Adrenal gland (tissue), 12 donors: ENCODE measurements around the gene SEMA3E. TPM values are rescaled to one million over a fixed set of nuclear protein-coding genes. Genes with fewer than 3 reads are reported as not detected.

Source experiments
- DNase-seq, 7 donors: peaks; one replicate each; pipeline ENCODE4 v3.0.0-alpha.2; 2019 to 2020
- H3K27ac ChIP-seq, 5 donors: fragments of 200-600 bp; sonication (generic) in 4 of 5; 1 replicate in 3 of 5; 2 replicates in 2 of 5; pipeline versions ENCODE4 v1.5.1 to v1.8.0; 2016 to 2020; ENCODE audit warnings: mild to moderate bottlenecking in 1 of 5
- H3K27me3 ChIP-seq: fragments of 200-600 bp; 2 replicates; pipeline ENCODE4 v1.8.0; 2021
- H3K36me3 ChIP-seq, 2 donors: fragments of 200-600 bp; replicated peaks in 1 of 2; 1 replicate in 1 of 2; 2 replicates in 1 of 2; pipeline versions ENCODE4 v1.5.1 to v1.8.0; 2018 to 2022
- H3K4me1 ChIP-seq, 2 donors: fragments of 200-600 bp; replicated peaks in 1 of 2; 1 replicate in 1 of 2; 2 replicates in 1 of 2; pipeline versions ENCODE4 v1.5.1 to v1.8.0; 2018 to 2021
- H3K4me3 ChIP-seq, 4 donors: fragments of 200-600 bp; sonication (generic) in 3 of 4; one replicate each; pipeline ENCODE4 v1.5.1; 2016 to 2018
- H3K9me3 ChIP-seq, 3 donors: fragments of 200-600 bp; sonication (generic) in 1 of 3; replicated peaks in 1 of 3; 1 replicate in 2 of 3; 2 replicates in 1 of 3; pipeline versions ENCODE4 v1.5.1 to v1.8.0; 2016 to 2021
- CTCF ChIP-seq, 6 experiments: fragments of 450-650 bp in 4 of 6; fragments of 200-600 bp in 2 of 6; sonication (generic) in 1 of 6; IDR thresholded peaks; 1 replicate in 5 of 6; 2 replicates in 1 of 6; pipeline versions ENCODE4 v1.5.1 to v1.8.0; 2016 to 2021; ENCODE audit warnings: antibody characterized with exemption in 6 of 6, mild to moderate bottlenecking in 2 of 6, moderate library complexity in 1 of 6
- POLR2A ChIP-seq, 2 donors: fragments of 450-650 bp; IDR thresholded peaks; one replicate each; pipeline ENCODE4 v1.6.1; 2017; ENCODE audit warnings: antibody characterized with exemption in 2 of 2, mild to moderate bottlenecking in 2 of 2, moderate library complexity in 1 of 2
- WGBS, 4 donors: extraction: QIAGEN DNeasy Blood & Tissue Kit in 2 of 4; methylation state at CpG; one replicate each; pipeline versions ENCODE4 v1.1.5 to v1.1.7; 2013 to 2017; 5-methylcytosine and 5-hydroxymethylcytosine counted together
- intact Hi-C, 2 donors: fragments of 100-400 bp; cut with DNase I; formaldehyde crosslinking; loops; one replicate each; pipeline versions ENCODE4 v1.14.1 to v1.15.0; 2022 to 2023
- polyA plus RNA-seq, 3 donors: library from polyadenylated mRNA; stranded (reverse); fragments of 200-250 nt in 2 of 3; fragments of 350-450 nt in 1 of 3; fragmentation: Illumina TruSeq in 1 of 3; extraction: RNeasy Lipid Tissue Mini Kit (QIAGEN cat#74804) in 1 of 3; gene quantifications; one replicate each; pipeline ENCODE4 v1.2.3, GENCODE V29; 2013 to 2014
- total RNA-seq, 9 donors: library from RNA; depleted of rRNA in 4 of 9; stranded (reverse); fragments of >200 nt in 4 of 9; fragments of 120-200 nt in 1 of 9; fragmentation: NEBNext Ultra II Directional in 1 of 9; extraction: Animal tissue kit (Norgen Biotek cat#: 25700) in 1 of 9; gene quantifications; one replicate each; pipeline versions ENCODE4 v1.1.0 to v1.2.4, GENCODE V29; 2013 to 2023
- donor health status: healthy with polysubstance abuse.
- donor health status: Bipolar disorder and iron deficiency.
- donor health status: DM: yes; HTN: yes; CAD: no.
- donor health status: DM: no; HTN: no; CAD: no.
- donor health status: DM: no; HTN: no; CAD: no.
- donor health status: DM: yes; HTN: yes; CAD: no.

The SEMA3E gene
- total and polyA plus RNA-seq, 12 donors, result 0.09 to 0.58 (median 0.16) TPM; not detected in 4

GRCh38 chr7:83579740-83580139 is 69.2 kb downstream of the SEMA3E start:
- no peaks in the 10 kb centered on the region for H3K27me3 ChIP-seq
- H3K4me1 ChIP-seq, result no peaks in the 10 kb centered on the region
- no peak overlapping the region for H3K4me3 ChIP-seq
- 63 to 73% (median 68%) methylated on average over 5 of the region's 5 CpGs for WGBS, 4 donors
- H3K27ac ChIP-seq, result no peak overlapping the region
- no peaks in the 10 kb centered on the region for H3K9me3 ChIP-seq
- no peak for TF ChIP-seq POLR2A (IDR thresholded peaks at IDR 0.05)
- no peak for TF ChIP-seq CTCF (IDR thresholded peaks at IDR 0.05)
- intact Hi-C loops, result no loop called here
- H3K36me3 ChIP-seq, result no peaks in the 10 kb centered on the region
- DNase-seq, result no peak

- Histone ChIP-seq H3K9me3 (no peaks in the 10 kb centered on the region), H3K36me3 (no peaks in the 10 kb centered on the region), H3K4me3 (no peak overlapping the region), H3K27me3 (no peaks in the 10 kb centered on the region), H3K4me1 (no peaks in the 10 kb centered on the region), H3K27ac (no peak overlapping the region)
- TF ChIP-seq POLR2A (IDR thresholded peaks at IDR 0.05) (no peak), CTCF (IDR thresholded peaks at IDR 0.05) (no peak)
- intact Hi-C loops, result no loop called here
- DNase-seq, result no peak
- 34 to 55% (median 44%) methylated on average over 3 of the region's 3 CpGs for WGBS, 4 donors
Measured at GRCh38 chr7:83575436-83575835, 73.5 kb downstream of the SEMA3E start.

- no peak for TF ChIP-seq POLR2A (IDR thresholded peaks at IDR 0.05)
- TF ChIP-seq CTCF (IDR thresholded peaks at IDR 0.05), result no peak
- WGBS, 4 donors, result 63 to 73% (median 68%) methylated on average over 1 of the region's 1 CpG
- H3K9me3 ChIP-seq, result no peaks in the 10 kb centered on the region
- no peaks in the 10 kb centered on the region for H3K4me1 ChIP-seq
- no peak overlapping the region for H3K4me3 ChIP-seq
- H3K27ac ChIP-seq, result no peak overlapping the region
- H3K36me3 ChIP-seq, result no peaks in the 10 kb centered on the region
- intact Hi-C loops, result no loop called here
- no peak for DNase-seq
- H3K27me3 ChIP-seq, result no peaks in the 10 kb centered on the region
Measured at GRCh38 chr7:83574616-83575015, 74.3 kb downstream of the SEMA3E start.

DNA sequence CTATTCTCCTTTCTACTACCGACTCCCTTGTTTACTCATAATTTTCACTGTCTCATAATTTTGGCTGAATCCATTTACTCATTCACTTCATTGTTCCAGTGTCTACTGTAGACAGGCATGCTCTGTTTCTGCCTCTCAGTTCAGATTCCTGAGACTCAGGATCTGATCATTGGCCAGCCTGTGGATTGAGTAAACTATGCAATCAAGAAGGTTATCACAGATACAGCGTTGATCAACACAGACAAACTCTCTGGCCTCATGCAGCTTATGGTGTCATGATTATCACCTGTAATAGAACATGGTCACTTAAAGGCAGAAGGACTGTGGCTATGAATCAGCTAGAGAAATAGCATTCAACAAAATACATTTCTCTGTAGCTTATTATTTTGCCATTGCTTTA is 86.0 kb downstream of the SEMA3E start:
- WGBS, 4 donors, result 65 to 73% (median 71%) methylated on average over 2 of the region's 2 CpGs
- no peak overlapping the region for H3K27ac ChIP-seq
- H3K36me3 ChIP-seq, result no peaks in the 10 kb centered on the region

More for the DNA sequence above, 86.0 kb downstream of the SEMA3E start:
- TF ChIP-seq CTCF (IDR thresholded peaks at IDR 0.05) (no peak), POLR2A (IDR thresholded peaks at IDR 0.05) (no peak)
- DNase-seq, result no peak
- H3K27me3 ChIP-seq, result no peaks in the 10 kb centered on the region
- H3K9me3 ChIP-seq, result no peaks in the 10 kb centered on the region
- no peaks in the 10 kb centered on the region for H3K4me1 ChIP-seq
- intact Hi-C loops, result no loop called here
- no peak overlapping the region for H3K4me3 ChIP-seq
